NT2/D1 (cell line): ENCODE results near the gene ESAM.

Source experiments
- DNase-seq: peaks from one replicate; pipeline ENCODE4 v3.0.0-alpha.2; 2011; ENCODE audit warnings: low read depth, low spot score
- H3K27me3 ChIP-seq: 2 replicates; pipeline ENCODE4 v1.6.0; 2011; ENCODE audit warnings: mild to moderate bottlenecking; ENCODE audit not compliant: insufficient read length, insufficient read depth
- H3K36me3 ChIP-seq: 2 replicates; pipeline ENCODE4 v1.6.1; 2011; ENCODE audit warnings: mild to moderate bottlenecking, low read length, mixed read lengths; ENCODE audit not compliant: insufficient read depth, insufficient read length
- H3K4me1 ChIP-seq: 2 replicates; pipeline ENCODE4 v1.5.1; 2011; ENCODE audit not compliant: insufficient read depth, insufficient read length
- H3K4me3 ChIP-seq: 2 replicates; pipeline ENCODE4 v1.5.1; 2011; ENCODE audit warnings: low read depth; ENCODE audit not compliant: insufficient read length
- H3K9ac ChIP-seq: 2 replicates; pipeline ENCODE4 v1.6.0; 2011; ENCODE audit warnings: low read depth; ENCODE audit not compliant: insufficient read length
- H3K9me3 ChIP-seq: 2 replicates; pipeline ENCODE4 v1.5.1; 2011; ENCODE audit warnings: mild to moderate bottlenecking, low read length; ENCODE audit not compliant: insufficient read depth
- SUZ12 ChIP-seq: IDR thresholded peaks from 2 replicates; pipeline ENCODE4 v1.6.1; 2011; ENCODE audit not compliant: insufficient read length, insufficient read depth; ENCODE audit errors: extremely low read depth
- YY1 ChIP-seq: IDR thresholded peaks from 2 replicates; pipeline ENCODE4 v1.6.1; 2011; ENCODE audit not compliant: insufficient read length, insufficient read depth
- ZNF274 ChIP-seq: IDR thresholded peaks from 2 replicates; pipeline ENCODE4 v1.6.1; 2011; ENCODE audit warnings: mild to moderate bottlenecking, low read depth, low read length

Gene ESAM

GRCh38 chr11:124756033-124756752 is 5.9 kb downstream of the ESAM start:
- no peaks in the 10 kb centered on the region; the same call in 1 of the 2 replicates for H3K9me3 ChIP-seq
- H3K4me1 ChIP-seq: peaks cover 3% of the 10 kb centered on the region
- H3K9ac ChIP-seq: no peak overlapping the region
- DNase-seq: no peak
- TF ChIP-seq ZNF274 (no peak), SUZ12 (no peak), YY1 (no peak)
- H3K36me3 ChIP-seq: no peaks in the 10 kb centered on the region
- H3K4me3 ChIP-seq: no peak overlapping the region
- H3K27me3 ChIP-seq: peaks cover 28% of the 10 kb centered on the region

- TF ChIP-seq ZNF274 (no peak), YY1 (no peak), SUZ12 (no peak)
- Histone ChIP-seq H3K27me3 (peaks cover 13% of the 10 kb centered on the region), H3K9me3 (no peaks in the 10 kb centered on the region; the same call in 1 of the 2 replicates), H3K9ac (no peak overlapping the region), H3K4me1 (peaks cover 3% of the 10 kb centered on the region), H3K36me3 (no peaks in the 10 kb centered on the region), H3K4me3 (no peak overlapping the region)
- DNase-seq: no peak
These were observed 7.4 kb downstream of the ESAM start for GRCh38 chr11:124754710-124755109.

- no peak for DNase-seq
- Histone ChIP-seq H3K9ac (no peak overlapping the region), H3K36me3 (no peaks in the 10 kb centered on the region), H3K27me3 (peaks cover 9% of the 10 kb centered on the region), H3K4me3 (no peak overlapping the region), H3K4me1 (no peaks in the 10 kb centered on the region), H3K9me3 (no peaks in the 10 kb centered on the region; the same call in 1 of the 2 replicates)
- TF ChIP-seq ZNF274: no peak
- no peak for TF ChIP-seq YY1
- TF ChIP-seq SUZ12: no peak
These were observed 7.8 kb downstream of the ESAM start for GRCh38 chr11:124754309-124754708.

- DNase-seq: no peak
- Histone ChIP-seq H3K4me1 (no peaks in the 10 kb centered on the region), H3K27me3 (peaks cover 3% of the 10 kb centered on the region), H3K9me3 (no peaks in the 10 kb centered on the region), H3K4me3 (no peak overlapping the region), H3K36me3 (no peaks in the 10 kb centered on the region), H3K9ac (no peak overlapping the region)
- TF ChIP-seq SUZ12: no peak
These were observed 8.5 kb downstream of the ESAM start for GRCh38 chr11:124753624-124754023.

GRCh38 chr11:124753205-124753604 is 8.9 kb downstream of the ESAM start:
- no peak overlapping the region for H3K4me3 ChIP-seq
- no peak for DNase-seq

GRCh38 chr11:124752471-124753102 is 9.5 kb downstream of the ESAM start:
- peaks cover under 1% of the 10 kb centered on the region for H3K4me1 ChIP-seq
- DNase-seq: no peak
- no peaks in the 10 kb centered on the region for H3K36me3 ChIP-seq
- no peak for TF ChIP-seq YY1
- no peak for TF ChIP-seq SUZ12
- TF ChIP-seq ZNF274: no peak
- H3K27me3 ChIP-seq: peaks cover 8% of the 10 kb centered on the region
- no peak overlapping the region for H3K9ac ChIP-seq
- H3K4me3 ChIP-seq: no peak overlapping the region
- H3K9me3 ChIP-seq: no peaks in the 10 kb centered on the region

More at GRCh38 chr11:124753205-124753604, 8.9 kb downstream of the ESAM start:
- Histone ChIP-seq H3K9ac (no peak overlapping the region), H3K36me3 (no peaks in the 10 kb centered on the region), H3K27me3 (peaks cover 4% of the 10 kb centered on the region), H3K9me3 (no peaks in the 10 kb centered on the region), H3K4me1 (no peaks in the 10 kb centered on the region)
- TF ChIP-seq ZNF274: no peak
- TF ChIP-seq SUZ12: no peak
- TF ChIP-seq YY1: no peak

- TF ChIP-seq YY1 (no peak), ZNF274 (no peak), SUZ12 (no peak)
- H3K9ac ChIP-seq: no peak within 1 kb of the TSS
- H3K4me1 ChIP-seq: peaks cover 4% of the 10 kb centered on the region
- no peaks in the 10 kb centered on the region for H3K9me3 ChIP-seq
- DNase-seq: no peak
- no peaks in the 10 kb centered on the region for H3K36me3 ChIP-seq
- H3K27me3 ChIP-seq: peaks cover 13% of the 10 kb centered on the region
- no peak within 1 kb of the TSS for H3K4me3 ChIP-seq
These were observed 10.2 kb downstream of the ESAM start, which contains the start of gene VSIG2 for GRCh38 chr11:124751741-124752470. VSIG2 (minus strand) TSS chr11:124752255; CDS start chr11:124752137, 118 bp downstream.
